GM10248 (cell line): ENCODE measurements around the gene SIAH3.
A peak's percentile ranks its signal among the peaks of the same experiment; 100 is the strongest.
"Not testable (repeated sequence)": the region's sequence is repeated elsewhere in the genome, so short reads cannot be mapped to it uniquely, and the experiment has no call there.

Experiments
- CTCF ChIA-PET: fragments of 300-600 bp; sonication (Branson Sonifier 250); formaldehyde crosslinking; extraction: SDS; loops from one replicate; lab custom pipeline; 2021; ENCODE audit warnings: antibody characterized with exemption; lab: Yijun Ruan, JAX
- POLR2A ChIA-PET: fragments of 350-650 bp; sonication (Branson Sonifier 250); formaldehyde crosslinking; extraction: SDS; loops from one replicate; lab custom pipeline; 2020; ENCODE audit warnings: antibody characterized with exemption; lab: Yijun Ruan, JAX
- DNase-seq: peaks from one replicate; pipeline ENCODE4 v3.0.0; 2012; ENCODE audit errors: extremely low spot score
- TF ChIP-seq, protein P1 (sequence below): IDR thresholded peaks from 2 replicates; pipeline ENCODE4 v1.5.1; 2012; ENCODE audit warnings: mild to moderate bottlenecking, low read depth; ENCODE audit errors: extremely low read depth, missing control alignments, control extremely low read depth

SIAH3 gene

DNA sequence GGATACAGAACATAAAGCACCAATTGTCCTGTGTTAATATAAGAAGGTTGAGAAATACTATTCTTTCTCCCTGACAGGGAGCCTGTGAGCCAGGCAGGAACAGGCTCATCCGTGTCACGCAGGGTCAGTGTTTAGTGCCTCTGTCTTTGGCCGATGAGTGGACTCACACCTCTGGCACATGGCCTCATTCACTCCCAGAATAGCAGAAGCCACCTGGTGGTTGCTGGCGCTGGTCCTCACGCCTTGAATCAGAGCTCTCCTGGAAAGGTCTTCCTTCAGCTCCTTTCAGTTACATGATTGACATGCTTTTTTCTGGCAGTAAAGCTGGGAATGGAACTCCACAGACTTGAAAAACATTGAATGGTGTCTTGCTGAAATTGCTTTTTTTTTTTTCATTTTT, 28.1 kb upstream of the SIAH3 start:
- CTCF ChIA-PET: interaction anchor here (1.4 kb wide), 1 partner anchor 88 kb away, joined by 3 read pairs; no protein-coding TSS in a partner anchor
- POLR2A ChIA-PET: no interaction called here
- DNase-seq: no peak
- TF ChIP-seq, protein P1, sequence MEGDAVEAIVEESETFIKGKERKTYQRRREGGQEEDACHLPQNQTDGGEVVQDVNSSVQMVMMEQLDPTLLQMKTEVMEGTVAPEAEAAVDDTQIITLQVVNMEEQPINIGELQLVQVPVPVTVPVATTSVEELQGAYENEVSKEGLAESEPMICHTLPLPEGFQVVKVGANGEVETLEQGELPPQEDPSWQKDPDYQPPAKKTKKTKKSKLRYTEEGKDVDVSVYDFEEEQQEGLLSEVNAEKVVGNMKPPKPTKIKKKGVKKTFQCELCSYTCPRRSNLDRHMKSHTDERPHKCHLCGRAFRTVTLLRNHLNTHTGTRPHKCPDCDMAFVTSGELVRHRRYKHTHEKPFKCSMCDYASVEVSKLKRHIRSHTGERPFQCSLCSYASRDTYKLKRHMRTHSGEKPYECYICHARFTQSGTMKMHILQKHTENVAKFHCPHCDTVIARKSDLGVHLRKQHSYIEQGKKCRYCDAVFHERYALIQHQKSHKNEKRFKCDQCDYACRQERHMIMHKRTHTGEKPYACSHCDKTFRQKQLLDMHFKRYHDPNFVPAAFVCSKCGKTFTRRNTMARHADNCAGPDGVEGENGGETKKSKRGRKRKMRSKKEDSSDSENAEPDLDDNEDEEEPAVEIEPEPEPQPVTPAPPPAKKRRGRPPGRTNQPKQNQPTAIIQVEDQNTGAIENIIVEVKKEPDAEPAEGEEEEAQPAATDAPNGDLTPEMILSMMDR: peak; percentile 3

DNA sequence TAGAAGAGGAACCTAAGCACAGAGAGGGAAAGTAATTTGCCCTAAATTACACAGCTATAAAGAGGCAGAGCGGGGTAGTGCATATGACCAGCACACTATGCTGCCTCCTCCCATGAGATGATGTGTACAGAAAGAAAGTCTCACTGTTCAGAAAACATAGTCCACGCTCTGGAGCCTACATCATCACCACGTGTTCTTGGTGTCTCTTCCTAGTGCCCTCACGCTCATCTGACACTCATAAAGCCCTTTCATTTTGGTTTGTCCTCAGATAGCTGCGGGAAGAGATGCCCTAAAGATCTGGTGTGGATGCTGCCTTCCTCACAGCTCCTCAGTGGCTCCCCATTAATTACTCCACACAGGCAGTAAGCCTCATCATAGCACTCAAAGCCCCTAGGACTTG, 27.4 kb upstream of the SIAH3 start:
- TF ChIP-seq, protein P1: no peak
- no peak for DNase-seq
- POLR2A ChIA-PET: no interaction called here
- CTCF ChIA-PET: interaction anchor here (1.4 kb wide), 2 partner anchors 11 to 87 kb away, joined by 3 read pairs; no protein-coding TSS in a partner anchor

DNA sequence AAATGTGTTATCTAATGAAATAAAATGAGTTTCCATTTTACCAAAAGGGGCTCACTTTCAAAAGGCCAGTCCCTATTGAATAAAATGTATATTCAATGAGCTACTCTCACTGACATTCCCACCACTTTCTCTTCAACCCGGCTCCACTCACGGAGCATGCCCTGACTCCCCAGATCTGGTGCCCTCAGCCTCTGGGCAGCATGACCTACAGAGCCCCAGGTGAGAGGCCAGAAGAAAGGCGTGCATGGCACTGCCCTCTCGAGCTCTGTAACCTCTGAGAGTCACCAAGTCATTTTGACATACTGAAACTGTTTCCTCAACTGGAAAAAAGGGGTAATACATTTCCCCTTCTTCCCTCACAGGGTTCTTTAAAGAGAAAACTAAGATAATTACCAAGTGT, 25.2 kb upstream of the SIAH3 start:
- ChIA-PET CTCF (no interaction called here), POLR2A (no interaction called here)
- TF ChIP-seq, protein P1: no peak
- no peak for DNase-seq

DNA sequence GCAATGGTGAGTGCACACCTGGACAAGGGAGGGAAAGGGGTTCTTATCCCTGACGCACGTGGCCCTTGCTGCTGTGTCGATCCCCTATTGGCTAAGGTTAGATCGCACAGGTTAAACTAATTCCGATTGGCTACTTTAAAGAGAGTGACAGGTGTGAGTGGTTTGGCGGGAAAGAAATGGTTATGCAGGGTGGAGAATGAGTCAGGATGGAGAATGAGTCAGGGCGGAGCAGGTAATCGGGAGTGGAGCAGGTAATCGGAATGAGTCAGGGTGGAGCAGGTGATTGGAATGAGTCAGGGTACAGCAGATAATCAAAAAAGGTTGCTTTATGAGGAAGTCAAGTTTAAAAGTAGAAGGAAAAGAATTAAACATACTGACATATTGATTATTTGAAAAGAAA, 24.4 kb upstream of the SIAH3 start:
- POLR2A ChIA-PET: no interaction called here
- TF ChIP-seq, protein P1: no peak
- DNase-seq: no peak
- CTCF ChIA-PET: no interaction called here

DNA sequence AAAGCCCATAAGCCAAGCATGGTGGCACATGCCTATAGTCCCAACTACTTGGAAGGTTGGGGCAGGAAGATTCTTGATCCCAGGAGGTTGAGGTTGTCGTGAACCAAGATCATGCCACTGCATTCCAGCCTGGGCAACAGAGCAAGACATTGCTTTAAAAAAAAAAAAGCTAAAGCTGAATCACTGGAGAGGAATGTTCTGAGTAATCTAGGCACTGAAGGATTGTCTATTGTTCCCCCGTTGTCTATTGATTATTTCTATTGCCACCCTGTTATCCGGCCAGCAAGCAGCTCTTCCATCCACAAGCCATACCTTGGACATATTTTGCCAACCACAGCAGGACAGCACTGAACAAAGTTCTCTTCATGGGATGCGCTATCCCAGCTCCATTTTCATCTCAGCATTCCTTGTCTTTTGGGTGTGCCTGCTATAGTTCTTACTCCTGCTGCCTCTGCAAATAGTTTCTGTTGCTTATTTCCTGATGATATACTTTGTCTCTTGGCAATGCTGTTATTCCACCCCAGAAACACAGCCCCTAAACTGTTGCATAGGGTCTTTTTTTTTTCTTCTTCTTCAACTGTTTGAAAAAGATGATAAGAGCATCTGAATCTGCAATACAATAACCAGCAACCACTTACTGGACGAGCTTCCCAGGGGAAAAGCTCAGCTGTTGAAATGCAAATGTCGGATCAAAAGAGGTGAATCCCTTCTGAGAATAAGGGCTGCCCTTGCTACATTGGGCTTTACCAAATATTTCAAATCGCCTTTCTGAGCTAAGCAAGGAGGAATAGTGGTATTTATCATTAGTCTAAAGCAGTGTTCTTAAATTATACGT, 22.2 kb upstream of the SIAH3 start:
- POLR2A ChIA-PET: no interaction called here
- no peak for DNase-seq
- TF ChIP-seq, protein P1: no peak
- CTCF ChIA-PET: interaction anchor here (0.9 to 1.4 kb wide), 5 partner anchors 9 to 156 kb away, joined by 3 to 5 read pairs (median 3); no protein-coding TSS in a partner anchor

DNA sequence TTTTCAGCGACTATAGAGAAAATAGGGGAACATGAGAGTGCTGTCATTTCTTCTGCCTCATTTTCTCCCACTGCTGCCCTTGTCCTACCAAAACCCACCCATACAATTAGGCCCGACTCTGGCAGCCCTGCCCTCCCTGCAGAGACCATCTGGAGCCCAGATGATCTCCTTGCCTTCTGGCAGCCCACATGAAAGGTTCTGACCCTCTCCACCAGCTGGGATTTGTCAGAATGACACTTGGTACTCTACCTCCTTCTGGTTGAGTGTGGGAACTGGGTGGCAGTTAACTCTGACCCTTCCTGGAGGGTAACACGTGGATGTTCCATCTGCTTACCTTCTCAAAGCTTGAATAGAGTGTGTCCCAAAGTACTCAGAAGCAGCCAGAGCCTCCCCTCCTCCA, 21.0 kb upstream of the SIAH3 start:
- ChIA-PET POLR2A (no interaction called here), CTCF (interaction anchor here (1.3 kb wide), 1 partner anchor 40 kb away, joined by 4 read pairs; no protein-coding TSS in a partner anchor)
- TF ChIP-seq, protein P1: no peak
- DNase-seq: no peak

DNA sequence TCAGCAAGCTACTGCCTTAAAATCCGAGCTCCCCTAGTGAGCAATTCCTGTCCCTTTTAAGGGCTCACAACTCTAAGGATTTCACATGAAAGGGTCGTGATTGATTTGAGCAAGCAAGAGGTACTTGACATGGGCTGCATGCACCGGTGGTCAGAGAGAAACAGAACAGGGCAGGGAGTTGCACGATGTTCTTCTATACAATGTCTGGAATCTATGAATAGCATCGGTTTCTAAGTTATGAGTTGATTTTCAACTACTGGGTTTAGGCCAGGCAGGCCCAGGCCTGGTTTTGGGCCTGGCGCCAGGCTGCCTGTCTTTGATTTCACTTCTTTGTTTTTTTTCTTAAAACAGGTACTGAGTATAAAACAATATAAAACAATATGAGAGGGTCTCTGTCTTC, 19.6 kb upstream of the SIAH3 start:
- POLR2A ChIA-PET, DNase-seq, CTCF ChIA-PET: not testable (repeated sequence)
